GM12878 (cell line): ENCODE data around the gene CPLX4. TPM values are rescaled to one million over a fixed set of nuclear protein-coding genes. Genes with fewer than 3 reads are reported as not detected.

ENCODE experiments used
- ATAC-seq: fragments of 200-7000 bp; cut with Tn5 transposase; 3 replicates; pipeline ENCODE4 v1.9.1; 2020; ENCODE audit warnings: mild to moderate bottlenecking, moderate library complexity
- BruUV-seq: library from RNA; stranded (reverse); fragments of 400-500 nt; replicated peaks from 2 replicates; lab custom pipeline; 2021; lab: Mats Ljungman, UMichigan
- CTCF ChIA-PET: fragments of 300-600 bp; sonication (Branson Sonifier 250); formaldehyde crosslinking; extraction: SDS; loops from one replicate; lab custom pipeline; 2021; ENCODE audit warnings: inconsistent platforms; lab: Yijun Ruan, JAX
- POLR2A ChIA-PET: fragments of 350-600 bp; formaldehyde crosslinking; extraction: SDS; loops from one replicate; lab custom pipeline; 2021; ENCODE audit warnings: inconsistent platforms; lab: Charles Lee
- RAD21 ChIA-PET: fragments of 300-600 bp; sonication (Branson Sonifier 250); formaldehyde crosslinking; loops from one replicate; lab custom pipeline; 2023; ENCODE audit warnings: antibody characterized with exemption; ENCODE audit not compliant: unreplicated experiment; lab: Charles Lee
- SMC1A ChIA-PET: fragments of 300-600 bp; sonication (Branson Sonifier 250); formaldehyde crosslinking; loops from one replicate; lab custom pipeline; 2023; ENCODE audit not compliant: unreplicated experiment, uncharacterized antibody; lab: Charles Lee
- DNase-seq: peaks from one replicate; pipeline ENCODE4 v3.0.0-alpha.2; 2011; ENCODE audit warnings: low read depth, low spot score
- FAIRE-seq: peaks from 3 replicates; lab custom pipeline; 2011; peaks lifted over from hg19 to GRCh38; lab: Jason Lieb, UNC
- H2AFZ ChIP-seq: 2 replicates; pipeline ENCODE4 v1.6.0; 2011; ENCODE audit warnings: low read depth, low read length, control low read depth; ENCODE audit not compliant: control insufficient read depth
- H3K27ac ChIP-seq: 2 replicates; pipeline ENCODE4 v1.5.1; 2011; ENCODE audit warnings: control low read depth; ENCODE audit not compliant: control insufficient read depth, insufficient read depth
- H3K27me3 ChIP-seq, 2 experiments: replicated peaks in 1 of 2; 2 replicates each; pipeline versions ENCODE4 v1.6.0 to v1.6.1; 2011; ENCODE audit warnings: low read length in 1 of 2; ENCODE audit not compliant: control insufficient read depth in 2 of 2, insufficient read depth in 2 of 2
- H3K36me3 ChIP-seq, 2 experiments: 2 replicates each; pipeline ENCODE4 v1.5.1; 2011; ENCODE audit warnings: low read length in 1 of 2; ENCODE audit not compliant: control insufficient read depth in 2 of 2, insufficient read depth in 2 of 2
- H3K4me1 ChIP-seq: 2 replicates; pipeline ENCODE4 v1.6.1; 2011; ENCODE audit warnings: mild to moderate bottlenecking, low read length, moderate library complexity, mixed read lengths; ENCODE audit not compliant: control insufficient read depth, insufficient read depth
- H3K4me2 ChIP-seq: 2 replicates; pipeline ENCODE4 v1.6.0; 2011; ENCODE audit warnings: control low read depth; ENCODE audit not compliant: control insufficient read depth, insufficient read depth
- H3K4me3 ChIP-seq: fragments of 200-600 bp; sonication (generic); 2 replicates; pipeline ENCODE4 v1.5.1; 2016
- H3K79me2 ChIP-seq: 2 replicates; pipeline ENCODE4 v1.6.0; 2011; ENCODE audit warnings: low read length; ENCODE audit not compliant: control insufficient read depth, insufficient read depth
- H3K9ac ChIP-seq: 2 replicates; pipeline ENCODE4 v1.8.0; 2011; ENCODE audit warnings: low read length, control low read depth, mixed read lengths; ENCODE audit not compliant: control insufficient read depth, insufficient read depth
- H3K9me3 ChIP-seq: replicated peaks from 3 replicates; pipeline ENCODE4 v1.5.1; 2011; ENCODE audit warnings: mild to moderate bottlenecking, low read length; ENCODE audit not compliant: control insufficient read depth, insufficient read depth
- H4K20me1 ChIP-seq: 2 replicates; pipeline ENCODE4 v1.6.0; 2011; ENCODE audit not compliant: control insufficient read depth, insufficient read depth
- ASH2L ChIP-seq: fragments of 300-600, 200-600 bp; sonication (generic); IDR thresholded peaks from 2 replicates; pipeline ENCODE4 v1.6.1; 2017; ENCODE audit warnings: low read depth, mild to moderate bottlenecking, borderline replicate concordance
- ATF7 ChIP-seq: fragments of 450-650 bp; IDR thresholded peaks from 2 replicates; pipeline ENCODE4 v1.6.1; 2016; ENCODE audit warnings: low read depth, mild to moderate bottlenecking
- BMI1 ChIP-seq: fragments of 450-650 bp; IDR thresholded peaks from 2 replicates; pipeline ENCODE4 v1.6.1; 2016; ENCODE audit warnings: mild to moderate bottlenecking, moderate library complexity, borderline replicate concordance
- CBX3 ChIP-seq: fragments of 200-600 bp; sonication (generic); IDR thresholded peaks from 2 replicates; pipeline ENCODE4 v1.6.1; 2016; ENCODE audit warnings: low read depth, borderline replicate concordance
- CREB1 ChIP-seq: IDR thresholded peaks from 2 replicates; pipeline ENCODE4 v1.6.1; 2012; ENCODE audit warnings: low read depth, mild to moderate bottlenecking, inconsistent platforms
- E2F8 ChIP-seq: fragments of 450-650 bp; IDR thresholded peaks from 2 replicates; pipeline ENCODE4 v1.6.1; 2018; ENCODE audit warnings: mild to moderate bottlenecking, low read depth, moderate library complexity; ENCODE audit not compliant: partially characterized antibody
- ETV6 ChIP-seq, 2 experiments: fragments of 450-650 bp in 1 of 2; IDR thresholded peaks in 1 of 2; conservative IDR thresholded peaks in 1 of 2; 2 replicates each; pipeline ENCODE4 v1.6.1; 2014; ENCODE audit warnings: antibody characterized with exemption in 1 of 2, borderline replicate concordance in 1 of 2, low read depth in 1 of 2, mild to moderate bottlenecking in 1 of 2, moderate library complexity in 1 of 2
- MLLT1 ChIP-seq: fragments of 450-650 bp; IDR thresholded peaks from 2 replicates; pipeline ENCODE4 v1.6.1; 2016; ENCODE audit warnings: mild to moderate bottlenecking
- NBN ChIP-seq: fragments of 450-650 bp; IDR thresholded peaks from 2 replicates; pipeline ENCODE4 v1.6.1; 2016
- RAD51 ChIP-seq: fragments of 450-650 bp; IDR thresholded peaks from 2 replicates; pipeline ENCODE4 v1.6.1; 2016; ENCODE audit warnings: moderate library complexity, mild to moderate bottlenecking, inconsistent platforms
- RUNX3 ChIP-seq: IDR thresholded peaks from 2 replicates; pipeline ENCODE4 v1.6.1; 2012; ENCODE audit warnings: low read length, inconsistent platforms
- SRF ChIP-seq, 2 experiments: IDR thresholded peaks; 2 replicates each; pipeline ENCODE4 v1.6.1; 2011; ENCODE audit warnings: low read depth in 2 of 2, low read length in 2 of 2, mild to moderate bottlenecking in 1 of 2, moderate library complexity in 1 of 2
- YY1 ChIP-seq: IDR thresholded peaks from 2 replicates; pipeline ENCODE4 v1.6.1; 2011; ENCODE audit warnings: low read depth, mild to moderate bottlenecking, low read length
- ZBTB11 ChIP-seq: fragments of 450-650 bp; formaldehyde crosslinking; IDR thresholded peaks from 2 replicates; pipeline ENCODE4 v1.5.0; 2022; ENCODE audit warnings: mild to moderate bottlenecking, missing genetic modification characterization
- WGBS: methylation state at CpG from one replicate; pipeline ENCODE4 v1.1.6; 2016; ENCODE audit warnings: low lambda C conversion rate; ENCODE audit not compliant: insufficient replicate concordance, insufficient coverage; ENCODE audit errors: missing lambda C conversion rate; 5-methylcytosine and 5-hydroxymethylcytosine counted together
- in situ Hi-C: fragments of 300-500 bp; cut with MboI; formaldehyde crosslinking; loops from 9 replicates; pipeline ENCODE4 v1.14.3; 2018; ENCODE audit warnings: mixed read lengths
- intact Hi-C: fragments of 100-400 bp; cut with micrococcal nuclease; formaldehyde crosslinking; loops from one replicate; pipeline ENCODE4 v1.14.2; 2022; ENCODE audit not compliant: unreplicated experiment
- polyA plus RNA-seq, 11 experiments: library from polyadenylated mRNA; depleted of rRNA in 4 of 11; unstranded in 6 of 11; stranded (reverse) in 5 of 11; fragments of >200 nt; fragmentation: Nextera tagmentation in 4 of 11; fragmentation: Illumina TruSeq in 1 of 11; extraction: Ambion mirVana in 4 of 11; extraction: Trizol in 1 of 11; gene quantifications; 1 replicate in 1 of 11; 2 replicates in 10 of 11; pipeline versions ENCODE4 v1.2.1 to v1.2.3, GENCODE V29; 2011 to 2016; ENCODE audit warnings: inconsistent platforms in 2 of 11, missing spikeins in 2 of 11, low read depth in 1 of 11
- total RNA-seq, 4 experiments: library from RNA; depleted of rRNA in 3 of 4; stranded (reverse); fragments of >200 nt in 3 of 4; fragmentation: Illumina TruSeq in 1 of 4; extraction: Trizol in 1 of 4; gene quantifications; 2 replicates each; pipeline versions ENCODE4 v1.2.1 to v1.2.3, GENCODE V29; 2013 to 2021
- TF ChIP-seq, protein P1 (sequence below), 3 experiments: IDR thresholded peaks in 2 of 3; conservative IDR thresholded peaks in 1 of 3; 2 replicates each; pipeline ENCODE4 v1.5.1; 2011; ENCODE audit warnings: low read depth in 3 of 3, low read length in 3 of 3, mild to moderate bottlenecking in 3 of 3, control low read depth in 2 of 3, moderate library complexity in 2 of 3, inconsistent platforms in 1 of 3, mixed read lengths in 1 of 3; ENCODE audit not compliant: control insufficient read depth in 2 of 3, insufficient read depth in 1 of 3; ENCODE audit errors: extremely low read depth in 1 of 3

Gene CPLX4
- total and polyA plus RNA-seq, 10 of the 15 experiments (the other 5 are each of a cell fraction or from before 2014, with no cell fraction given): not detected

DNA sequence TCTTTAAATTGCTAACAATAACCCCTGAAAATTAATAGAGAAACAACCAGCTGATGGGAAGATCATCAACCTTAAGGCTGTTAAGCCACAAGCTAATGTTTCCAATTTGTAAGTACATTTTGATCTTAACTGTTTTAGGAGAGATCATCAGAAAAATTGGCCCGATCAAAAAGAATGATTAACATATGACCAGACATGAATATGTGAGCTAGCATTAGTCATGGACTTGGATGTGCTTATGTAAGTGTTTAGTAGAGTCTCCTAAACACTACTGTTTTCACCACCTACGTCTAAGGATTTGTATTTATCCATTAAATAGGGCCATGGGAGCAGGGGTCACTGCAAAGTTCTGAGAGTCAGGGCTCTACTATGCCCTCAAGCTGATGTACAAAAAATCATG is 36.3 kb upstream of the CPLX4 start:
- Histone ChIP-seq H3K27me3 (no peaks in the 10 kb centered on the region), H3K9ac (no peak overlapping the region), H4K20me1 (no peaks in the 10 kb centered on the region), H3K4me2 (no peak overlapping the region), H2AFZ (no peak overlapping the region), H3K9me3 (no peaks in the 10 kb centered on the region), H3K79me2 (peaks cover 50% of the 10 kb centered on the region), H3K4me1 (peaks cover 8% of the 10 kb centered on the region), H3K27ac (no peak overlapping the region), H3K36me3 (peaks cover 5 to 32% of the 10 kb centered on the region in 2 experiments), H3K4me3 (no peak overlapping the region)
- no TSS peak for BruUV-seq
- ChIA-PET CTCF (interaction anchor here (1.0 to 4.0 kb wide), 6 partner anchors 34 to 587 kb away, joined by 3 to 24 read pairs (median 4); no protein-coding TSS in a partner anchor), RAD21 (interaction anchor here (0.6 to 1.6 kb wide), 2 partner anchors 47 kb away, joined by 3 to 5 read pairs; no protein-coding TSS in a partner anchor), SMC1A (interaction anchor here (0.9 to 3.1 kb wide), 5 partner anchors 8 to 104 kb away, joined by 3 to 16 read pairs (median 7); no protein-coding TSS in a partner anchor), POLR2A (no interaction called here)
- 100% methylated on average over 2 of the region's 2 CpGs for whole genome bisulfite sequencing
- no peak for FAIRE-seq
- no peak for ATAC-seq
- in situ Hi-C loops (no loop called here), intact Hi-C loops (loop anchor here (10.0 kb wide), 1 partner anchor 550 kb away; no protein-coding TSS in a partner anchor)
- DNase-seq: no peak
- TF ChIP-seq ASH2L (no peak), RUNX3 (no peak), E2F8 (no peak), YY1 (no peak), ZBTB11 (no peak), MLLT1 (no peak), CBX3 (no peak), NBN (no peak), BMI1 (no peak), SRF (IDR thresholded peaks at IDR 0.05; ENCODE audit: low read depth in 2 of 2, low read length in 2 of 2) (no peak), ATF7 (no peak), ETV6 (conservative IDR thresholded peaks at IDR 0.05 in 1 of 2, IDR thresholded peaks at IDR 0.05 in 1 of 2; ENCODE audit: borderline replicate concordance in 1 of 2, low read depth in 1 of 2) (no peak), RAD51 (no peak), CREB1 (no peak)
- TF ChIP-seq, protein P1, sequence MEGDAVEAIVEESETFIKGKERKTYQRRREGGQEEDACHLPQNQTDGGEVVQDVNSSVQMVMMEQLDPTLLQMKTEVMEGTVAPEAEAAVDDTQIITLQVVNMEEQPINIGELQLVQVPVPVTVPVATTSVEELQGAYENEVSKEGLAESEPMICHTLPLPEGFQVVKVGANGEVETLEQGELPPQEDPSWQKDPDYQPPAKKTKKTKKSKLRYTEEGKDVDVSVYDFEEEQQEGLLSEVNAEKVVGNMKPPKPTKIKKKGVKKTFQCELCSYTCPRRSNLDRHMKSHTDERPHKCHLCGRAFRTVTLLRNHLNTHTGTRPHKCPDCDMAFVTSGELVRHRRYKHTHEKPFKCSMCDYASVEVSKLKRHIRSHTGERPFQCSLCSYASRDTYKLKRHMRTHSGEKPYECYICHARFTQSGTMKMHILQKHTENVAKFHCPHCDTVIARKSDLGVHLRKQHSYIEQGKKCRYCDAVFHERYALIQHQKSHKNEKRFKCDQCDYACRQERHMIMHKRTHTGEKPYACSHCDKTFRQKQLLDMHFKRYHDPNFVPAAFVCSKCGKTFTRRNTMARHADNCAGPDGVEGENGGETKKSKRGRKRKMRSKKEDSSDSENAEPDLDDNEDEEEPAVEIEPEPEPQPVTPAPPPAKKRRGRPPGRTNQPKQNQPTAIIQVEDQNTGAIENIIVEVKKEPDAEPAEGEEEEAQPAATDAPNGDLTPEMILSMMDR (IDR thresholded peaks at IDR 0.05 in 2 of 3, conservative IDR thresholded peaks at IDR 0.05 in 1 of 3; ENCODE audit: control insufficient read depth in 2 of 3, extremely low read depth in 1 of 3, insufficient read depth in 1 of 3, low read depth in 3 of 3, low read length in 3 of 3): no peak
